GM04504 (cell line): ENCODE data around the gene SNRNP35.
A peak's percentile ranks its signal among the peaks of the same experiment; 100 is the strongest.
"Not testable (repeated sequence)": the region's sequence is repeated elsewhere in the genome, so short reads cannot be mapped to it uniquely, and the experiment has no call there.

Source experiments
- DNase-seq: peaks from one replicate; pipeline ENCODE4 v3.0.0-alpha.2; 2012; ENCODE audit warnings: low read depth

Gene SNRNP35, protein sequence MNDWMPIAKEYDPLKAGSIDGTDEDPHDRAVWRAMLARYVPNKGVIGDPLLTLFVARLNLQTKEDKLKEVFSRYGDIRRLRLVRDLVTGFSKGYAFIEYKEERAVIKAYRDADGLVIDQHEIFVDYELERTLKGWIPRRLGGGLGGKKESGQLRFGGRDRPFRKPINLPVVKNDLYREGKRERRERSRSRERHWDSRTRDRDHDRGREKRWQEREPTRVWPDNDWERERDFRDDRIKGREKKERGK

DNA sequence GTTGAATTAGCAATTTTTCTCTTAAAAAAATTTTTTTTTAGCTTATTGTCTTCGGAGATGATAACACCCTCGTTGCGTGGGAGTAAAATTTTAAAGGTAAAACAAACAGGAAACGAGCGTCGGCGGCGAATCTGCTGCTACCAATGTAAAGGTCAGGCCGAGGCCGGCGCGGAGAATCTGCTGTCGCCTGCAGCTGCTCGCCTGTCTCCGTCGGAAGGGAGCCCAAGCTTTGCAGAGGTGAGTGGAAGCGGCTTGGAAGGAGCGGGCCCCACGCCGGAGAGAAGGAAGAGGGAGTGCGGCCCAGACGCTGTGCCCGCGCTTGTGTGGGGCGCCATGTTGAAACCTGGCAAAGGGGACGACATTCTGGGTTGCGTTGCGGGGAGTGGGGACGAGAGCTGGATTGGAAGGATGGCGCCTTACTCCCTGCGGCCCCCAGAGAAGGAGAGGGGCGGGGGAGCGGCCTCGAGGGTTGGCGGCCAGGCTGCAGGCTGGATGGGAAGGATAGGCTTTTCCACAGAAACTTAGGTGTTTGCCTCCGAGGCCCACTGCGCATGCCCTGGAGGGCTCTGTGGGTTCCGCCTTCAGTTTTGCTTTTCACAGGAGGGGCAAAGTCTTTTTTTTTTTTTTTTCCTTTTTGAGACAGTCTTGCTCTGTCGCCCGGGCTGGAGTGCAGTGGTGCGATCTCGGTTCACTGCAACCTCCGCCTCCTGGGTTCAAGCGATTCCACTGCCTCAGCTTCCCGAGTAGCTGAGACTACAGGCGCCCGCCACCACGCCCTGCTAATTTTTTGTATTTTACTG, at the start of gene SNRNP35:
Gene SNRNP35 (plus strand): TSS at position 160 of the 800 bp plus-strand sequence. CDS start 7,402 bp downstream, outside the sequence.
- DNase-seq, result peak; percentile 76

DNA sequence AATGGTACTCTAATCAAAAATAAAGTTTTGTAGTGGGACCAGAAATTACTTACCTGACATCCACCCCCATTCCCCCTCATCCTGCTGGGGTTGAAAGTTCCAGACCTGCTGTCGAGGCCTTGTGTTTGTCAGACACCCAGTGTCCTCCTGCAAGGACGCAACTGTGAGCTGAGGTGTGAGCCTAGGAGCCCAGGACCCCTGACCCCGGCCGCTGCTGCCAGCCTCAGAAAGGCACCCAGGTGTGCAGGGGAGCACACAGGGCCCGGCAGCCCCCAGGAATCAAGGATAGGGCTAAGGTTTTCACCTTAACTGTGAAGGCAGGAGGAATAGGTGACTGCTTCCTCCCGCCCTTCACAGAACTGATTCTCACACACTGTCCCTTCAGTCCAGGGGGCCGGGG, 49.3 kb upstream of the SNRNP35 start:
- DNase-seq, result not testable (repeated sequence)

DNA sequence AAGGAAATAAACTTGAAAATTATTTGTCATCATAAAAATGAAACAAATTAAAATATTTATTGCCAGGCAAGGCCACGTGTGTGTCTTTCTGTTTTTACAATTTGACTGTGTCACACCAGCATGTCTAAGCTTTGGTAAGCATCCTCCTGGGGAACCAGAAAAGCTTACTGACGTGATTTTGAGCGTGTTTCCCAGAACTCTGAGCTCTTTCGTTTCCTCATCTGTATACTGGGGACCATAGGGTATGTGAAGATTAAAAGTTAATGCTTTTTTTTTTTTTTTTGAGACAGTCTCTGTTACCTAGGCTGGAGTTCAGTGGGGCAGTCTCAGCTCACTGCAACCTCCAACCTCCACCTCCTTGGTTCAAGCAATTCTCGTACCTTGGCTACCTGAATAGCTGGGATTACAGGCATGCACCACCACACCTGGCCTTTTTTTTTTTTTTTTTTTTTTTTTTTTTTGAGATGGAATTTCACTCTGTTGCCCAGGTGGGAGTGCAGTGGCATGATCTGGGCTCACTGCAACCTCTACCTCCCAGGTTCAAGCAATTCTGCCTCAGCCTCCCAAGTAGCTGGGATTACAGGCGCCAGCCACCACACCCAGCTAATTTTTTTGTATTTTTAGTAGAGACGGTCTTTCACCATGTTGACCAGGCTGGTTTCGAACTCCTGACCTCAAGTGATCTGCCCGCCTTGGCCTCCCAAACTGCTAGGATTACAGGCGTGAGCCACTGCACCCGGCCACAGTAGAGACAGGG, 48.5 kb upstream of the SNRNP35 start:
- not testable (repeated sequence) for DNase-seq

DNA sequence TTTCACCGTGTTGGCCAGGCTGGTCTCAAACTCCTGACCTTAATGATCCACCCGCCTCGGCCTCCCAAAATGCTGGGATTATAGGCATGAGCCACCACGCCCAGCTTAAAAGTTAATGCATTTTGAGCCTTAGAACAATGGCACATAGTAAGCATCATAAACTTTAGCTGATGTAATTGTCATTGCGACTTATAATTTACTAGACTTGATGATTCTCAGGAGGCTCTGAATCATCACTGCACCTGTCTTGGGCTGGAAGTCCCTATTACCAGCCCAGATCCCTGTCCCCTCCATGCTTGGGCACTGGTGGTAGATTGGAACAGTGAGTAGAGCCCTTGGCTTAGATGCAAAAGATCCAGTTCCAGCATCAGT, 47.9 kb upstream of the SNRNP35 start:
- DNase-seq, result no peak

DNA sequence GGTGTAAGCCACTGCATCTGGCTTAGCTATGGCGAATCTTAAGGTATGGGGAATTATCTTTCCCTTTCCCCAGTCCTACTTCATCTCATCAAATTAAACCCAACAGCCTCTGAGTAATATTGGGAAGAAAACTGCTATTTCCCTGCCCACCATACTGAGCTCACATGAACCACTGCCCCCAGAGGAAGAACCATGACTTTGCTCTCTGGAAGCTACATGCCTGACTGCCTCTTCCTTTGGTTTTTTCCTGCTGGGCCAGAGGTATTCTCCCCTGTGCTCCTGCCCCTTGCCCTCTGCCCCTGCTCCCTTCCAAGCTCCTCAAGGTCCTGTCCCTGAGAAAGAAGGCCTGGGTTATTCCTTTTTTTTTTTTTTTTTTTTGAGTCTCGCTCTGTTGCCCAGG, 36.6 kb upstream of the SNRNP35 start:
- DNase-seq, result no peak

DNA sequence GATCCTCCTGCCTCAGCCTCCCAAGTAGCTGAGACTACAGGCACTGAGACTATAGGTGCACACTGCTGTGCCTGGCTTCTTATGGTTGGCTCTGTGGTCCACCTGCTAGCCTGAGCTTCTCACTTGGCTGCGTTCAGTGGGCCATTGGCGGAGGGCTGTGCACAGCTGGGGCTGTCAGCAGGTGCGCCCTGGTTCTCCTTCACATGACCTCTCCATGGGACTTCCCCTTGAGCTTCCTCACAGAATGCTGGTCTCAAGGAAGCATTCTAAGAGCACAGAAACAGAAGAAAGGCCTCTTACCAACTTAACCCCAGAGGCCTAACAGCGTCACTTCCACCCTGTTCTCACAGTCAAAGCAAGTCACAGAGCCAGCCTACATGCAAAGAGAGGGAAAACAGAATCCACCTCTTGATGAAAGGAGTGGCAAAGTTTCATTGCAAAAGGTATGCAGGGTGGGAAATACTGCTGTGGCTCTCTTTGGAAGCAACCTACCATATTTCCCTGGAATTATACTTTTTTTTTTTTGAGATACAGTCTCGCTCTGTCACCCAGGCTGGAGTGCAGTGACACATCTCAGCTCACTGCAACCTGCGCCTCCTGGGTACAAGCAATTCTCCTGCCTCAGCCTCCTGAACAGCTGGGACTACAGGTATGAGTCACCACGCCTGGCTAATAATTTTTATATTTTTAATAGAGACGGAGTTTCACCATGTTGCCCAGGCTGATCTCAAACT, 30.7 kb upstream of the SNRNP35 start:
- DNase-seq, result no peak

DNA sequence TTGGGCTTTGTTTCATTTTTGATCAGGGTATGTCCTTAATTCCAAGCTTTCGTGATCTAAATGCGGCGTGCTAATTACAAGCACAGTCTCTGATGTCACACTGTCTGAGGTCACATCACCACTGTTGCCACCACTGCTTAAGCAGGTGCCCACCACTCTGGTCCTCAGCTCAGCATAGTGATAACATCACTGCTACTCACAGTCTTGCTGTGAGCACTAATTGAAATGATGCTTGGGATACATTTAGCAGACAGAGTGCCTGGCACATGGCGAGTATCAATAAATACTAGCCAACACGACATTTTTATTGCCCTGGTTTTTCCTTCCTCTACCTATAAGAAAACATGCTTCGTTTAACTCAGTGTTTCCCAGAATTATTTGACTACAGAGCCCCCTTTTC, 29.3 kb upstream of the SNRNP35 start:
- no peak for DNase-seq

DNA sequence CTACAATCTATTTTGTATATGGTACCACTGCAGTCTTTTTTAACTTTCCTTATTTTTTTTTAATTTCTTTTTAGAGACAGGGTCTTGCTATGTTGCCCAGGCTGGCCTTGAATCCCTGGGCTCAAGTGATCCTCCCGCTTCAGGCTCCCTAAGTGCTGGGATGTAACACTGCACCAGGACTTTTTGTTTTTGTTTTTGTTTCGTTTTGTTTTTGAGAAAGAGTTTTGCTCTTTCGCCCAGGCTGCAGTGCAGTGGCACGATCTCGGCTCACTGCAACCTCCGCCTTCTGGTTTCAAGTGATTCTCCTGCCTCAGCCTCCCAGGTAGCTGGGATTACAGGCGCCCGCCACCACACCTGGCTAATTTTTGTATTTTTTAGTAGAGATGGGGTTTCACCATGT, 28.8 kb upstream of the SNRNP35 start:
- not testable (repeated sequence) for DNase-seq

DNA sequence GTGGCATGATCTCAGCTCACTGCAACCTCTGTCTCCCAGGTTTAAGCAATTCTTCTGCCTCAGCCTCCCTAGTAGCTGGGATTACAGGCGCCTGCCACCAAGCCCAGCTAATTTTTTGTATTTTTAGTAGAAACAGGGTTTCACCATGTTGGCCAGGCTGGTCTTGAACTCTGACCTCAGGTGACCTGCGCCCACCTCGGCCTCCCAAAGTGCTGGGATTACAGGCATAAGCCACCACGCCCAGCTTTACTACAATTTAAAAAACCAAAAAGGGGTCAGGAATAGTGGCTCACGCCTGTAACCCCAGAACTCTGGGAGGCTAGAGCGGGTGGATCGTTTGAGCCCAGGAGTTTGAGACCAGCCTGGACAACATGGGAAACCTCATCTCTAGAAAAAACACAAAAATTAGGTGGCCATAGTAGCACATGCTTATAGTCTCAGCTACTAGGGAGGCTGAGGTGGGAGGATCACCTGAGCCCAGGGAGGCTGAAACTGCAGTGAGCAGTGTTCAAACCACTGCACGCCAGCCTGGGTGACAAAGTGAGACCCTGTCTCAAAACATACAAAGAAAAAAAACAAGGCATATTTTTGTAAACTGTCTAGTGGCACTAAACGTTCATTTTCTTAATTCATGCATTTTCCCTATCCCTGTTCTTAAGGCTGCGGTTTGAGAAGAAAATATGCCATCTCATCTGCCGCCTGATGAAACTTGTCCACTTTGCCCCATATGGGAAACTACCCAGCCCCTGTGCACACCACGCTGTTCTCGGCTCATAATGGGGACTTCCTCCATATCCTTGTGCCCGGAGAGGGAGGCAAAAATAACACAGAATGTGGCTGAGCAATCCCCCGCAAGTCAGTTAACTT, 25.8 kb upstream of the SNRNP35 start:
- not testable (repeated sequence) for DNase-seq

DNA sequence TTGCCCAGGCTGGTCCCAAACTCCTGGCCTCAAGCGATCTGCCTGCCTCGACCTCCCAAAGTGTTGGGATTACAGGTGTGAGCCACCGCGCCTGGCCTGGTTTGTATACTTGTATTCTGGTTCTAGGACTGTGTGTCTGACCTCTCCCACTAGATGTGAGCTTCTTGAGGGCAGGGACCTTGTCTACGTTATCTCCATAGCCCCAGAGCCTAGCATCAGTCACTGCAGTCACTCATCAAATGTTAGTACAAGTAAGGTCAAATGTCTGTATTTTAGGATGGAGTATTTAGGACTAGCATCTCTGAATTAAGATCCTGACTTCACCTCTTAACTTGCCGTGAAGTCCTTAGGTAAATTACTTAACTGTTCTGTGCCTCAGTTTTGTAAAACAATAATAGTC, 24.3 kb upstream of the SNRNP35 start:
- no peak for DNase-seq

DNA sequence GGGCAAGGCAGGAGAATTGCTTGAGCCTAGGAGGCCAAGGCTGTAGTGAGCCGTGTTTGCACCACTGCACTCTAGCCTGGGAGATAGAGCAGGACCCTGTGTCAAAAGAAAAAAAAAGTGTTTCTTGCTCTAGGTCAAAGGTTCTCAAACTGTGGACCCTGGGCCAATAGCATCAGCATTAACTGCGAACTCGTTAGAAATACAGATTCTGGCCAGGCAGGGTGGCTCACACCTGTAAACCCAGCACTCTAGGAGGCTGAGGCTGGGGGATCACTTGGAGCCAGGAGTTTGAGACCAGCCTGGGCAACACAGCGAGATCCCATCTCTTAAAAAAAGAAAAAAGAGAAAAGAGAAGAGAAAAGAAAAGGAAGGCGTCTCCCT, 22.3 kb upstream of the SNRNP35 start:
- DNase-seq, result no peak

DNA sequence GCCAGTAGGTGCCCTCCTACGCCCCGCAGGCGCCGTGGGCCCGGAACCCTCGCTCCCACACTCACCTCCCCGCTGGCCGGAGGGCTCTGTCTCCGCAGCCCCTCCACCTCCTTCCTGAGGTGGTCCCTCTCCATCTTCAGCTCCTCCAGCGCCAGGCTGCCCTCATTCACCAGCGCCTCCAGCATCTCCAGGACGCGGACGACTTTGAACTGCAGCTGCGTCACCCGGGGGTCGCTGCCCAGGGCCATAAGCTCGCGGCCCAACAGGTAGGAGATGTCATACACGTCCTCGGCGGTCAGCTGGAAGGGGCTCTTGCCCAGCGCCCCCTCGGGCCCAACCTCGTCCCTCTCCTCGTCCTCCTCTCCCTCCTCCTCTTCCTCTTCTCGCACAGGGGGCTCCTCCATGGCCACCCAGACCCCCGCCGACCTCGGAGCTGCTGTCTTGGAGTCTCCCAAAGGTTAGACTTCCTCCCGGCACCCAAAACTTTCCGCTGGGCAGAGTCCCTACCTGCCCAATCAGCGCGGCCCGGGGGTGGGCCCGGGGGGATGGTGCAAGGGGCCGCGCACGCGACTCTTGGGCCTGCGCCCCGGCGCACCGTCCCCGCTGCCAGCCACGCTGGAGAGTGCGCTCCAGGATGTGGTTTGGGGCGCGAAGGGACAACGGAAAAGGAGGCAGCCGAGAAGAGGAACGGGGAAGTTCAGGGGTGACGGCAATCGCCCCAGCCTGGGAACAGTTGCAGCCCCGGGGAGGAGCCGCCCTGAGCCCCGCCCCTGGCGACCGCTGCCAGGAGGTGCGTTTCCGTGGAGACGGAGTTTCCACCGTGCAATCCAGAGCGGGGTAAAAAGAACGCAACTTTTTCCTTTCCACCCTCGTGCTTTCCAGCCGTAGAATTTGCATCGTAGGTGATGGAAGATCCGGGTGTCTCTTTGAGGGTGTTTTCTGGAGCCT, 21.6 kb upstream of the SNRNP35 start, which contains the start of gene RILPL2:
Gene RILPL2 (minus strand): TSS at position 668 of the 948 bp plus-strand sequence. CDS start 264 bp downstream, at position 404.
- peak; percentile 74 for DNase-seq

DNA sequence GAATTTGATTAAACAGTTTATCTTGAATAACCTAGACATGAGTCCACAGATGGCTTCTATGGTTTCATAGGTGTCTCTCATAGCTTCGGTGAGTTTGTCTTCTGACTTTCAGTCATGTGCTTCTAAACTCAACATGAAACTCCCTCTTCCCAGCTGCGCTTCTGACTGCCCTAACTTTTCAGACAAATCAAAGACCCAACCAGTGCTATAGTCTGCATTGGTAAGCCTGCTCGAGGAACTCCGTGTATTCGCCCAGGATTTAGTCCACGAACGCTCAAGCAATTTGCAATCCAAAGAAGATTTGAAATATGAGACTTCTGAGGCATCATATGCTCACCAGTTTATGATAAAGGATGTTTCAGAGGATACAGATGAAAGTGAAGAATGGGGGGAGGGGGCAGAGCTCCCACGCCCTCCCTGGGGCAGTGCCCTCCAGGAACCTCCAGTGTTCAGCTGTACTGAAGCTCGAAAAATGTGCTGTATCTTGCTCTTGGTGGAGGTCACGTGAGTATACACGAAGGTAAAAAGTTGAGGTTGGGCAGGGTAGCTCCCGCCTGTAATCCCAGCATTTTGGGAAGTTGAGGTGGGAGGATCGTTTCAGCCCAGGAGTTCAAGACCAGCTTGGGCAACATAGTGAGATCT, 16.3 kb upstream of the SNRNP35 start:
- no peak for DNase-seq

DNA sequence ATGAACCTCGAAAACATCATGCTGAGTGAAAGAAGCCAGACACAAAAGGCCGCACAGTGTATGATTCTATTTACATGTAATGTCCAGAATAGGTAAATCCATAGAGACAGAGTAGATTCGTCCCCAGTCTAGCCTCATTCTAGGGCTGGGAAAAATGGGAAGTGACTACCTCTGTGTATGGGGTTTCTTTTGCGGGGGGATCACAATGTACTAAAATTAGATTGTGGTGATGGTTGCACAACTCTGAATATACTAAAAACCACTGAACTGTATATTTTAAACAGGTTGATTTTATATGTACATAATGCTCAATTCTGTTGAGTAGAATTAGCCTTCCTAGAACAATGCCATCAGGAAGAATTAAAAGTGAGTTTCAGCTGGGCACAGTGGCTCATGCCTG, 15.2 kb upstream of the SNRNP35 start:
- DNase-seq, result no peak

DNA sequence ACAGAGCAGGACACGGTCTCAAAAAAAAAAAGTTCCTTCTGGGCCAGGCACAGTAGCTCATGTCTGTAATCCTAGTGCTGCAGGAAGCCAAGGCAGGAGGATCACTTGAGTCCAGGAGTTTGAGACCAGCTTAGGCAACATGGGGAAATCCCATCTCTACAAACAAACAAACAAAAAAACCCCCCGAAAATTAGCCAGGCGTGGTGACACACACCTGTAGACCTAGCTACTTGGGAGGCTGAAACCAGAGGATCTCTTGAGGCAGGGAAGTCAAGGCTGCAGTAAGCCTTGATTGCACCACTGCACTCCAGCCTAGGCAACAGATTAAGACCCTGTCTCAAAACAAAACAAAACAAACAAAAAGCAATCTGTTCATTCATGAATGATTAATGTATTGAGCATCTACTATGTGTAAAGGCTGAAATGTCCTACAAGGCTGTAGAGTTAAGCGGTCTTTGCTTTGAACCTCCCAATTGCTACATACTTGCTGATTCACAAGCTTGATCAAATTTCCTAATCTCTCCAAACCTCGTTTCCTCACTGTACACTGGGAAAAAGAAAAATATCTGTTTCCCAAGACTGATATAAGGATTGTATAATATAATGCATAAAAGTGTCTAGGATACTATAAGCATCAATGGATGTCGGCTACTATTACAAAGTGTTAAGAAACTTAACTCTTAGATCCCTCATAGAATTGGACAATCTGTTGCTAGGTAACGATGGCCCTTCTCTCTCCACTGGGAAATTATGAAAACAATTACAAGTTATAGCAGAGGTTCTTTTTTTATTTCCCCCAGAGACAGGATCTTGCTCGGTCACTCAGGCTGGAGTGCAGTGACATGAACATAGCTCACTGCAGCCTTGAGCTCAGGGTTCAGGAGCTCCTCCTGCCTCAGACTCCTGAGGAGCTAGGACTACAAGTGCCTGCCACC, 13.6 kb upstream of the SNRNP35 start:
- DNase-seq, result no peak

DNA sequence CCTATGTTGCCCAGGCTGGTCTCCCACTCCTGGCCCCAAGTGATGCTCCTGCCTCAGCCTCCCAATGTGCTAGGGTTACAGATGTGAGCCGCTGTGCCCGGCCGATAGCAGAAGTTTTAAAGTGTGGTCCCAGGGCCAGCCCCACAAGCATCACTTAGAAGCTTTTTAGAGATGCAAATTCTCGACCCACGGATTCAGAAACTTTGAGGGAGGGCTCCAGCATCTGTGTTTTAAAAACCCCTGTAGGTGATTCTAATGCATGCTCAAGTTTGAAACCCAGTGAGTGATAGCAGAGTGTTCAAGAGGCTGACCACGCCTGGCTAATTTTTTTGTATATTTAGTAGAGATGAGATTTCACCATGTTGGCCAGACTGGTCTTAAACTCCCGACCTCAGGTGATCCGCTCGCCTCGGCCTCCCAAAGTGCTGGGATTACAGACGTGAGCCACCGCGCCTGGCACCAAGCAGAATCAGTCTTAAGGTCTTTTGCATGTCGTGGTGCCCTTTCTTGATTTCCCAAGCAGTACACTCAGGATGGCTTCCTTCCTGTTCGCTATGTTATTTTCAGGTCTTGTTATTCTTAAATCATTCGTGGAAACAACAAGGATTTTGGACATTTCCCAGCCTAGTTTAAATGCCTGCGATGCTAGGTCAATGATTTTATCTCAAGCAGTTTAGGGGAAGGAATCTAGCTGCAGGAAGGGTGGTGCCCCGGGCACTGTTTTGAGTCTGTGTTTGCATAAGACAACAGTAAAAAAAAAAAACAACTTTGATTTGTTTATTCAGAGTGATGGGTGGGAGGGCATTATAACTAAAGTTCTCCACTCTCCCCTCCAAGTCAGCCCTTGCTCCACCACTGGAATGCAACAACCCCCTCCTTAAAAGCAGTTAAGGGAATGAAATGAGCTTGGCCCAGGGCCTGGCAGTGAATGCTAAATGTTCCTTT, 12.3 kb upstream of the SNRNP35 start:
- peak; percentile 58 for DNase-seq

DNA sequence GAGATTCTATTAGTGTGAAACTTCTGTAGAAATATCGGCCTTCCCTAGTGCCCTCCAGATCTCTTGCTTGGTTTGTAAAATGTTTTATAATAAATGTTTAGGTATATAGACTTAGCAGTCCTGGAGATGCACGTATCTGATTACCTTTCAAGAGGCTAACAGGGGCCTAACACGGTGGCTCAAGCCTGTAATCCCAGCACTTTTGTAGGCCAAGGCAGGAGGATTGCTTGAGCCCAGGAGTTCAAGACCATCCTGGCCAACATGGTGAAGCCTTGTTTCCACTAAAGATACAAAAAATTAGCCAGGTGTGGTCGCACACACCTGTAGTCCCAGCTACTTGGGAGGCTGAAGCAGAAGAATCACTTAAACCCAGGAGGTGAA, 11.6 kb upstream of the SNRNP35 start:
- DNase-seq, result no peak
